Liver (tissue), 9 donors: Measurements from ENCODE around the gene SMOC2. TPM values are rescaled to one million over a fixed set of nuclear protein-coding genes. Genes with fewer than 3 reads are reported as not detected.

Source experiments
- DNase-seq: peaks from one replicate; pipeline ENCODE4 v3.0.0-alpha.2; 2017; ENCODE audit warnings: low spot score
- H3K27ac ChIP-seq, 2 donors: one replicate each; pipeline ENCODE4 v1.7.0; 2013; ENCODE audit warnings: inconsistent platforms in 2 of 2, low read length in 2 of 2, control low read depth in 1 of 2, low read depth in 1 of 2, mild to moderate bottlenecking in 1 of 2
- H3K27me3 ChIP-seq, 4 donors: one replicate each; pipeline versions ENCODE4 v1.6.1 to v1.7.0; 2013; ENCODE audit warnings: low read length in 3 of 4, inconsistent platforms in 1 of 4, mild to moderate bottlenecking in 1 of 4, moderate library complexity in 1 of 4; ENCODE audit not compliant: control insufficient read depth in 4 of 4, insufficient read depth in 4 of 4
- H3K36me3 ChIP-seq, 4 donors: one replicate each; pipeline versions ENCODE4 v1.6.1 to v1.7.0; 2013; ENCODE audit warnings: low read length in 3 of 4, mild to moderate bottlenecking in 3 of 4, low read depth in 1 of 4, moderate library complexity in 1 of 4; ENCODE audit not compliant: control insufficient read depth in 4 of 4, insufficient read depth in 3 of 4
- H3K4me1 ChIP-seq, 4 donors: one replicate each; pipeline versions ENCODE4 v1.6.1 to v1.7.0; 2013; ENCODE audit warnings: low read length in 3 of 4, mild to moderate bottlenecking in 3 of 4, moderate library complexity in 1 of 4; ENCODE audit not compliant: control insufficient read depth in 4 of 4, insufficient read depth in 4 of 4
- H3K4me3 ChIP-seq, 3 donors: one replicate each; pipeline versions ENCODE4 v1.6.1 to v1.7.0; 2013; ENCODE audit warnings: low read length in 3 of 3, control low read depth in 1 of 3, low read depth in 1 of 3, mild to moderate bottlenecking in 1 of 3
- H3K9ac ChIP-seq, 2 donors: one replicate each; pipeline ENCODE4 v1.7.0; 2013; ENCODE audit warnings: low read length in 2 of 2, mild to moderate bottlenecking in 2 of 2, moderate library complexity in 2 of 2, control low read depth in 1 of 2, low read depth in 1 of 2
- H3K9me3 ChIP-seq, 4 donors: one replicate each; pipeline versions ENCODE4 v1.6.1 to v1.7.0; 2013; ENCODE audit warnings: low read length in 3 of 4; ENCODE audit not compliant: control insufficient read depth in 4 of 4
- ATF3 ChIP-seq: IDR thresholded peaks from 2 replicates; pipeline ENCODE4 v1.6.1; 2016; ENCODE audit warnings: antibody characterized with exemption
- CTCF ChIP-seq: fragments of 150-350 bp; IDR thresholded peaks from 2 replicates; pipeline ENCODE4 v1.5.1; 2017; ENCODE audit warnings: improper control_type of control experiment, low read depth, low read length; ENCODE audit not compliant: missing input control
- EGR1 ChIP-seq, 2 donors: IDR thresholded peaks; 2 replicates each; pipeline ENCODE4 v1.6.1; 2016 to 2018; ENCODE audit warnings: antibody characterized with exemption in 2 of 2, low read depth in 2 of 2
- FOXA1 ChIP-seq: IDR thresholded peaks from 2 replicates; pipeline ENCODE4 v1.6.1; 2016; ENCODE audit warnings: antibody characterized with exemption
- FOXA2 ChIP-seq: IDR thresholded peaks from 2 replicates; pipeline ENCODE4 v1.6.1; 2016; ENCODE audit warnings: antibody characterized with exemption
- GABPA ChIP-seq, 2 donors: IDR thresholded peaks in 1 of 2; conservative IDR thresholded peaks in 1 of 2; 2 replicates each; pipeline ENCODE4 v1.6.1; 2016; ENCODE audit warnings: antibody characterized with exemption in 2 of 2, mild to moderate bottlenecking in 1 of 2, moderate library complexity in 1 of 2
- HNF4A ChIP-seq, 2 donors: conservative IDR thresholded peaks; 2 replicates each; pipeline ENCODE4 v1.6.1; 2016; ENCODE audit warnings: antibody characterized with exemption in 2 of 2, mild to moderate bottlenecking in 2 of 2
- HNF4G ChIP-seq: IDR thresholded peaks from 2 replicates; pipeline ENCODE4 v1.6.1; 2016; ENCODE audit warnings: antibody characterized with exemption
- JUND ChIP-seq, 2 donors: IDR thresholded peaks; 2 replicates each; pipeline ENCODE4 v1.6.1; 2016; ENCODE audit warnings: antibody characterized with exemption in 2 of 2
- MAX ChIP-seq: IDR thresholded peaks from 2 replicates; pipeline ENCODE4 v1.6.1; 2016; ENCODE audit warnings: antibody characterized with exemption
- NR2F2 ChIP-seq: IDR thresholded peaks from 2 replicates; pipeline ENCODE4 v1.6.1; 2016; ENCODE audit warnings: antibody characterized with exemption
- RAD21 ChIP-seq, 2 donors: IDR thresholded peaks; 2 replicates each; pipeline ENCODE4 v1.6.1; 2016; ENCODE audit warnings: antibody characterized with exemption in 2 of 2, mild to moderate bottlenecking in 2 of 2
- REST ChIP-seq: IDR thresholded peaks from 2 replicates; pipeline ENCODE4 v1.6.1; 2016; ENCODE audit warnings: antibody characterized with exemption, mild to moderate bottlenecking
- RXRA ChIP-seq, 2 donors: IDR thresholded peaks; 2 replicates each; pipeline ENCODE4 v1.6.1; 2017 to 2018; ENCODE audit warnings: antibody characterized with exemption in 2 of 2, mild to moderate bottlenecking in 1 of 2
- SP1 ChIP-seq: IDR thresholded peaks from 2 replicates; pipeline ENCODE4 v1.6.1; 2018; ENCODE audit warnings: antibody characterized with exemption, mild to moderate bottlenecking
- TAF1 ChIP-seq: conservative IDR thresholded peaks from 2 replicates; pipeline ENCODE4 v1.6.1; 2016; ENCODE audit warnings: antibody characterized with exemption, mild to moderate bottlenecking
- YY1 ChIP-seq: IDR thresholded peaks from 2 replicates; pipeline ENCODE4 v1.6.1; 2016; ENCODE audit warnings: antibody characterized with exemption, mild to moderate bottlenecking
- ZBTB33 ChIP-seq: IDR thresholded peaks from 2 replicates; pipeline ENCODE4 v1.6.1; 2016; ENCODE audit warnings: antibody characterized with exemption
- WGBS: extraction: QIAGEN DNeasy Blood & Tissue Kit; methylation state at CpG from one replicate; pipeline ENCODE4 v1.1.7; 2013; 5-methylcytosine and 5-hydroxymethylcytosine counted together
- polyA plus RNA-seq, 2 donors: library from polyadenylated mRNA; stranded (reverse) in 1 of 2; unstranded in 1 of 2; fragments of 200-250 nt in 1 of 2; fragments of >200 nt in 1 of 2; fragmentation: Nextera tagmentation in 1 of 2; extraction: Ambion mirVana in 1 of 2; gene quantifications; one replicate each; pipeline versions ENCODE4 v1.2.1 to v1.2.3, GENCODE V29; 2013 to 2015
- total RNA-seq, 2 donors: library from RNA; depleted of rRNA; stranded (reverse); fragments of >200 nt; gene quantifications; one replicate each; pipeline ENCODE4 v1.2.3, GENCODE V29; 2014
- donor health status: healthy.
- donor health status: healthy.
- donor health status: healthy.
- donor health status: healthy.
- donor health status: healthy.

The SMOC2 gene
- total and polyA plus RNA-seq, 4 donors, result 0.23 to 1.9 (median 1.1) TPM

GRCh38 chr6:168565112-168565511 lies 124.1 kb downstream of the SMOC2 start (continued):
- no peak for TF ChIP-seq ATF3
- TF ChIP-seq YY1, result no peak
- TF ChIP-seq JUND (IDR thresholded peaks at IDR 0.05), result no peak
- no peak for TF ChIP-seq FOXA2

GRCh38 chr6:168570211-168570610 lies 129.2 kb downstream of the SMOC2 start:
- WGBS, result 77% methylated on average over 11 of the region's 11 CpGs

More at GRCh38 chr6:168570211-168570610, 129.2 kb downstream of the SMOC2 start:
- H3K4me1 ChIP-seq, result no peaks in the 10 kb centered on the region
- no peak for DNase-seq
- peaks cover 0 to 3% (median 0%) of the 10 kb centered on the region in 4 donors for H3K27me3 ChIP-seq
- no peak overlapping the region for H3K27ac ChIP-seq
- no peak overlapping the region for H3K4me3 ChIP-seq
- TF ChIP-seq TAF1, result no peak
- no peak for TF ChIP-seq NR2F2
- no peak for TF ChIP-seq RAD21 (IDR thresholded peaks at IDR 0.05)
- TF ChIP-seq EGR1 (IDR thresholded peaks at IDR 0.05; ENCODE audit: low read depth in 2 of 2), result no peak
- TF ChIP-seq YY1, result no peak
- TF ChIP-seq CTCF, result no peak
- no peak for TF ChIP-seq FOXA2
- no peak for TF ChIP-seq HNF4G
- no peak for TF ChIP-seq SP1
- TF ChIP-seq MAX, result no peak
- TF ChIP-seq ATF3, result no peak
- TF ChIP-seq REST, result no peak
- TF ChIP-seq RXRA (IDR thresholded peaks at IDR 0.05), result no peak
- TF ChIP-seq ZBTB33, result no peak
- no peak for TF ChIP-seq GABPA (IDR thresholded peaks at IDR 0.05 in 1 of 2, conservative IDR thresholded peaks at IDR 0.05 in 1 of 2)
- TF ChIP-seq FOXA1, result no peak
- TF ChIP-seq HNF4A (conservative IDR thresholded peaks at IDR 0.05), result no peak
- no peak for TF ChIP-seq JUND (IDR thresholded peaks at IDR 0.05)
- H3K36me3 ChIP-seq, result no peaks in the 10 kb centered on the region
- H3K9me3 ChIP-seq, result no peaks in the 10 kb centered on the region
- no peak overlapping the region for H3K9ac ChIP-seq
